DOHH2 (cell line): ENCODE data around the gene P2RY14.

ENCODE experiments used
- CTCF ChIP-seq: fragments of 200-600 bp; sonication (generic); IDR thresholded peaks from one replicate; pipeline ENCODE4 v1.5.1; 2014; ENCODE audit warnings: antibody characterized with exemption, mild to moderate bottlenecking, low read depth, low read length; ENCODE audit not compliant: poor library complexity, severe bottlenecking
- EZH2phosphoT487 ChIP-seq: fragments of 200-600 bp; sonication (generic); IDR thresholded peaks from 2 replicates; pipeline ENCODE4 v1.6.1; 2017; ENCODE audit warnings: borderline replicate concordance, mild to moderate bottlenecking, antibody characterized with exemption, low read length, moderate library complexity, mixed read lengths

GRCh38 chr3:151226825-151227224 is 51.5 kb downstream of the P2RY14 start:
- TF ChIP-seq CTCF (no peak), EZH2phosphoT487 (no peak)
